SK-N-MC (cell line): ENCODE measurements around the gene LRTM1.

Experiments used
- EZH2 ChIP-seq: fragments of 200-600 bp; sonication (generic); IDR thresholded peaks from one replicate; pipeline ENCODE4 v1.6.1; 2017; ENCODE audit warnings: antibody characterized with exemption
- FOXP2 ChIP-seq: optimal IDR thresholded peaks from 2 replicates; pipeline ENCODE3; 2011; ENCODE audit warnings: mild to moderate bottlenecking, moderate library complexity; ENCODE audit not compliant: insufficient read depth; ENCODE audit errors: extremely low read length, control extremely low read depth
- POLR2AphosphoS5 ChIP-seq: IDR thresholded peaks from 2 replicates; pipeline ENCODE4 v1.6.1; 2012; ENCODE audit warnings: mild to moderate bottlenecking, low read depth, low read length, borderline replicate concordance

- no peak for TF ChIP-seq POLR2AphosphoS5
- TF ChIP-seq EZH2 = no peak
- no peak for TF ChIP-seq FOXP2
Observed at GRCh38 chr3:54955496-54955895, 27.6 kb upstream of the LRTM1 start.
